CD4-positive, alpha-beta T cell (primary cell): Measurements from ENCODE around the gene ZNF692. TPM values are rescaled to one million over a fixed set of nuclear protein-coding genes. Genes with fewer than 3 reads are reported as not detected.

ENCODE experiments used
- ATAC-seq: fragments of 200-7000 bp; cut with Tn5 transposase; one replicate; pipeline ENCODE4 v1.10.0; 2022; ENCODE audit warnings: mild to moderate bottlenecking; ENCODE audit not compliant: poor library complexity
- CTCF ChIA-PET: fragments of 350-600 bp; sonication (Branson Sonifier 250); formaldehyde crosslinking; loops from one replicate; lab custom pipeline; 2021; ENCODE audit warnings: antibody characterized with exemption, inconsistent platforms; lab: Charles Lee
- POLR2A ChIA-PET: fragments of 350-600 bp; sonication (Branson Sonifier 250); formaldehyde crosslinking; loops from one replicate; lab custom pipeline; 2021; ENCODE audit warnings: antibody characterized with exemption, inconsistent platforms; lab: Charles Lee
- DNase-seq, 14 experiments: peaks; one replicate each; pipeline ENCODE4 v3.0.0-alpha.2; 2013 to 2020; ENCODE audit warnings: mixed read lengths in 2 of 14
- H3K27ac ChIP-seq, 2 donors: one replicate each; pipeline versions ENCODE4 v1.5.1 to v1.7.0; 2013; ENCODE audit warnings: low read length in 2 of 2, low read depth in 1 of 2, mild to moderate bottlenecking in 1 of 2
- H3K27me3 ChIP-seq, 2 experiments: 1 replicate in 1 of 2; 2 replicates in 1 of 2; pipeline versions ENCODE4 v1.6.1 to v1.7.0; 2013; ENCODE audit warnings: low read length in 2 of 2, control low read depth in 1 of 2, mild to moderate bottlenecking in 1 of 2, moderate library complexity in 1 of 2; ENCODE audit not compliant: insufficient read depth in 2 of 2, control insufficient read depth in 1 of 2
- H3K36me3 ChIP-seq: one replicate; pipeline ENCODE4 v1.6.1; 2013; ENCODE audit warnings: low read length, control low read depth; ENCODE audit not compliant: insufficient read depth
- H3K4me1 ChIP-seq: one replicate; pipeline ENCODE4 v1.6.1; 2013; ENCODE audit warnings: low read length, control low read depth; ENCODE audit not compliant: insufficient read depth
- H3K4me3 ChIP-seq: one replicate; pipeline ENCODE4 v1.5.1; 2013; ENCODE audit warnings: mild to moderate bottlenecking, low read length, moderate library complexity
- H3K9me3 ChIP-seq, 2 experiments: 1 replicate in 1 of 2; 2 replicates in 1 of 2; pipeline versions ENCODE4 v1.6.1 to v1.7.0; 2013; ENCODE audit warnings: low read length in 2 of 2, mild to moderate bottlenecking in 2 of 2, control low read depth in 1 of 2, moderate library complexity in 1 of 2; ENCODE audit not compliant: control insufficient read depth in 1 of 2, insufficient read depth in 1 of 2
- H3K27ac Mint-ChIP-seq: one replicate; pipeline ENCODE4 v1.8.0; 2020; ENCODE audit warnings: mixed read lengths
- H3K27me3 Mint-ChIP-seq: one replicate; pipeline ENCODE4 v1.8.0; 2021; ENCODE audit warnings: mixed read lengths
- H3K36me3 Mint-ChIP-seq: one replicate; pipeline ENCODE4 v1.8.0; 2021; ENCODE audit warnings: low read depth, mixed read lengths
- H3K4me1 Mint-ChIP-seq: one replicate; pipeline ENCODE4 v1.8.0; 2021; ENCODE audit warnings: low read depth, mixed read lengths
- H3K4me3 Mint-ChIP-seq: one replicate; pipeline ENCODE4 v1.8.0; 2020; ENCODE audit warnings: mild to moderate bottlenecking, mixed read lengths
- H3K9me3 Mint-ChIP-seq: one replicate; pipeline ENCODE4 v1.8.0; 2020; ENCODE audit warnings: mixed read lengths
- intact Hi-C, 2 experiments: fragments of 100-400 bp; cut with DNase I in 1 of 2; cut with micrococcal nuclease in 1 of 2; formaldehyde crosslinking; loops; one replicate each; pipeline versions ENCODE4 v1.15.1 to v1.9.0; 2023 to 2025; cut with DNase I, micrococcal nuclease
- total RNA-seq, 174 experiments: library from RNA in 2 of 174; stranded (reverse) in 2 of 174; gene quantifications; one replicate each; pipeline ENCODE4 v1.2.3 and lab custom pipeline; 2021 to 2026
- TF ChIP-seq, protein P1 (sequence below): fragments of 200-600 bp; IDR thresholded peaks from one replicate; pipeline ENCODE4 v1.8.0; 2022; ENCODE audit warnings: antibody characterized with exemption, mild to moderate bottlenecking

ZNF692 gene
- total RNA-seq, 2 experiments from 2014 or later: 23.3 to 27.3 TPM

GRCh38 chr1:248813546-248813945 is 45.3 kb downstream of the ZNF692 start:
- Histone ChIP-seq H3K9me3 (no peaks in the 10 kb centered on the region), H3K27me3 (no peaks in the 10 kb centered on the region), H3K4me3 (no peak overlapping the region), H3K4me1 (peaks cover 33% of the 10 kb centered on the region), H3K36me3 (peaks cover 59% of the 10 kb centered on the region), H3K27ac (no peak overlapping the region)
- Mint-ChIP-seq H3K27me3 (no peaks in the 10 kb centered on the region), H3K4me3 (no peak overlapping the region), H3K36me3 (peaks cover 68% of the 10 kb centered on the region), H3K9me3 (no peaks in the 10 kb centered on the region), H3K4me1 (peaks cover 42% of the 10 kb centered on the region), H3K27ac (peak overlapping the region; percentile 36)
- TF ChIP-seq, protein P1, sequence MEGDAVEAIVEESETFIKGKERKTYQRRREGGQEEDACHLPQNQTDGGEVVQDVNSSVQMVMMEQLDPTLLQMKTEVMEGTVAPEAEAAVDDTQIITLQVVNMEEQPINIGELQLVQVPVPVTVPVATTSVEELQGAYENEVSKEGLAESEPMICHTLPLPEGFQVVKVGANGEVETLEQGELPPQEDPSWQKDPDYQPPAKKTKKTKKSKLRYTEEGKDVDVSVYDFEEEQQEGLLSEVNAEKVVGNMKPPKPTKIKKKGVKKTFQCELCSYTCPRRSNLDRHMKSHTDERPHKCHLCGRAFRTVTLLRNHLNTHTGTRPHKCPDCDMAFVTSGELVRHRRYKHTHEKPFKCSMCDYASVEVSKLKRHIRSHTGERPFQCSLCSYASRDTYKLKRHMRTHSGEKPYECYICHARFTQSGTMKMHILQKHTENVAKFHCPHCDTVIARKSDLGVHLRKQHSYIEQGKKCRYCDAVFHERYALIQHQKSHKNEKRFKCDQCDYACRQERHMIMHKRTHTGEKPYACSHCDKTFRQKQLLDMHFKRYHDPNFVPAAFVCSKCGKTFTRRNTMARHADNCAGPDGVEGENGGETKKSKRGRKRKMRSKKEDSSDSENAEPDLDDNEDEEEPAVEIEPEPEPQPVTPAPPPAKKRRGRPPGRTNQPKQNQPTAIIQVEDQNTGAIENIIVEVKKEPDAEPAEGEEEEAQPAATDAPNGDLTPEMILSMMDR: no peak
- ATAC-seq: no peak
- intact Hi-C loops: no loop called here
- CTCF ChIA-PET: no interaction called here
- no peak for DNase-seq
- POLR2A ChIA-PET: no interaction called here

DNA sequence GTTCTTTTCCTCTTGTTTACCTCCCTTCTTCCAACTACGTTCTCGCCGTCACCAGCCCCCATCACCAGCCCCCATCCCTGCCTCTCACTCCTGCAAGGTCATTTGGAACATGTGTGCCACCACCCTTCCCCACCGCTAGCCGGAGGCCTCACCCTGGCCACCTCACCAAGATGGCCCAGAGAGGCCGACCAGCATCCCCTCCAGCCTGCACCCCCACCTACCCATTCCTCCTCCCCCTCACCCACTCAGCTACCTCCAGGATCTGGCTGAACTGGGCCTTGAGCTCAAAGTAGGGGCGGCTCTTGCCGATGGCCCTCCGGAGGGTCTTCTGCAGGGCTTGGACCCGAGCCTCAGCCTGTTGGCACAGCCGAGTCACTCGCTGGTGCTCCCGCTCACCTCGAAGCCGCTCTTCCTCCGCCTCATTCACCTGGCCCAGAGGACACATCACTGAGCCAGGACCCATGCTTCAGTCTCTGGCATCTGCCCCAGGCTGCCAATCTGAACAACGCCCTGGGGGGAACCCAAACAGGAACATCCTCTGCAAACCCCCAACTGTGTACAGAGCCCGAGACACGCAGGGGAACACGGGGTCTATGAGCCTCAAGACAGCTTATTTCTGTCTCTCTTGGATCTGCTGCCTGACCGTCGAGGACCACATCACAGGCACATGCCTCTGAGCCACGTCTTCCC is 46.0 kb downstream of the ZNF692 start:
- Histone ChIP-seq H3K27me3 (no peaks in the 10 kb centered on the region), H3K9me3 (no peaks in the 10 kb centered on the region), H3K4me3 (no peak overlapping the region), H3K36me3 (peaks cover 57% of the 10 kb centered on the region), H3K27ac (no peak overlapping the region), H3K4me1 (peaks cover 26% of the 10 kb centered on the region)
- no peak overlapping the region for H3K27ac Mint-ChIP-seq
- no peaks in the 10 kb centered on the region for H3K9me3 Mint-ChIP-seq
- intact Hi-C loops: no loop called here
- H3K4me3 Mint-ChIP-seq: no peak overlapping the region
- TF ChIP-seq, protein P1: no peak
- DNase-seq (no peak), ATAC-seq (no peak)
- CTCF ChIA-PET: no interaction called here
- POLR2A ChIA-PET: no interaction called here
- peaks cover 35% of the 10 kb centered on the region for H3K4me1 Mint-ChIP-seq
- peaks cover 63% of the 10 kb centered on the region for H3K36me3 Mint-ChIP-seq
- no peaks in the 10 kb centered on the region for H3K27me3 Mint-ChIP-seq

DNA sequence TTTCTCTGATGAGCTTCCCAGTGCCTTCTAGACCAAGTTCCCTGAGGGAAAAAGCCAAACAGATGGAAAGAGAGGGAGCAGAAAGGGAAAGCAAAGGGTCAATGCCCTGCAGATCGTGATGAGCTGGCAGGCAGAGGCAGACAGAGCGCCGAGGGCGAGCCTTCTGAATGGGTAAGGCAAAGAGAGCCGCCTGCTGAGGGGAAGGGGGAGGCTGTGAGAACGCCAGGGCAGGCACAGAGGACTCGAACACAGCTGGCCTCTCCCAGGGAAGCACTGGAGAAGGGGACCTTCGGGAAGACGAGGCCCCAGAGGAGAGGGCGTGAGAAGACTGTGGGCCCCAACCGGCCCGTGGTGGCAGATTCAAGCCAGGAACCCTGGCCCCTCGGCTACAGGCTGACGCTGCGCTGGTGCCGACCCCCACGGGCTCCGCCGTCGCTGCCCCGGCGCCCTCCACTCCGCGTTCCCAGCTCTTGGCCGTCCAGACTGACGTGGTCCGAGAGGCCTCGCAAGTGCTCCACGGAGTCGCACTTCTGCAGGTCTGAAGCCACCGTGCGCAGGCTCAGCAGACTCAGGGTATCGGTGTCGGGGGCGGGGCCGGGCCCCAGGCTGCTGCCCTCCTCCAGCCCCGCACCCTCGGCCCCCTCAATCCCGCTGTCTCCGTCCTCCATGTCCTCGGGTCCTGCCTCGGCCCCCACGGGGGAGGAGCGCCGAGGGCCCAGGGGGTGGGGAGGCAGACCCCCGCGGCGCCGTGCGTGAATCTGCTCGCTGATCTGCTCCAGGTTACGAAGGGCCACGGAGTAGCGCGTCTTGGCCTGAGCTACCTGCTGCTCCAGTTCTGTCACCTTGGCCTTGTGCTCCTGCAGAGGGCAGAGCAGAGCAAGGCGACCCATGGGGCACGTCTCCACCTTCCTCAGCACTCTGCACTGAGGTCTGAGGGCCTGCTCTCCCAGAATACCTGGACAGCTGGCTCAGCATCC is 47.1 kb downstream of the ZNF692 start:
- no peak overlapping the region for H3K27ac Mint-ChIP-seq
- no peaks in the 10 kb centered on the region for H3K9me3 Mint-ChIP-seq
- peaks cover 58% of the 10 kb centered on the region for H3K36me3 Mint-ChIP-seq
- peak in 1 of 14 experiments; percentile 30 for DNase-seq
- CTCF ChIA-PET: no interaction called here
- TF ChIP-seq, protein P1: no peak
- Histone ChIP-seq H3K9me3 (no peaks in the 10 kb centered on the region), H3K27ac (no peak overlapping the region), H3K4me1 (peaks cover 19% of the 10 kb centered on the region), H3K4me3 (no peak overlapping the region), H3K36me3 (peaks cover 51% of the 10 kb centered on the region), H3K27me3 (no peaks in the 10 kb centered on the region)
- H3K4me3 Mint-ChIP-seq: no peak overlapping the region
- intact Hi-C loops: no loop called here
- H3K27me3 Mint-ChIP-seq: no peaks in the 10 kb centered on the region
- POLR2A ChIA-PET: interaction anchor here (0.5 kb wide), 1 partner anchor 97 kb away, joined by 4 read pairs; no protein-coding TSS in a partner anchor
- ATAC-seq: no peak
- peaks cover 24% of the 10 kb centered on the region for H3K4me1 Mint-ChIP-seq
